Motor neuron (in vitro differentiated cells): ENCODE results near the gene CLDN10. TPM values are rescaled to one million over a fixed set of nuclear protein-coding genes. Genes with fewer than 3 reads are reported as not detected.

Source experiments
- total RNA-seq, 8 experiments: library from RNA; unstranded; fragments of 300-600 nt; gene quantifications; 2 replicates each; pipeline versions ENCODE4 v1.2.3 to v1.2.4, GENCODE V29; 2022

Gene CLDN10
- total RNA-seq, 8 experiments from 2014 or later, result 0.58 to 8.9 (median 1.7) TPM; not detected in 2

Other genes starting within 250 kb of the CLDN10 start
- gene DZIP1, start 92.0 kb downstream of the CLDN10 start, total RNA-seq, result 10 to 100 TPM; 21.5 to 61.3 (median 37.2) TPM
- 10 to 100 TPM; 11.6 to 75.1 (median 29.2) TPM for gene DNAJC3, start 124.4 kb downstream of the CLDN10 start, total RNA-seq